NCI-H1092 (cell line): ENCODE data around the gene GPATCH4.
"Not testable (repeated sequence)": the region's sequence is repeated elsewhere in the genome, so short reads cannot be mapped to it uniquely, and the experiment has no call there.

Experiments
- DNase-seq: peaks from one replicate; lab custom pipeline; 2025; lab: John Stamatoyannopoulos, UW

Gene GPATCH4

GRCh38 chr1:156598125-156598524 lies 3.2 kb downstream of the GPATCH4 start:
- no peak for DNase-seq

- no peak for DNase-seq
These were observed 4.9 kb downstream of the GPATCH4 start for GRCh38 chr1:156596426-156596825.

DNA sequence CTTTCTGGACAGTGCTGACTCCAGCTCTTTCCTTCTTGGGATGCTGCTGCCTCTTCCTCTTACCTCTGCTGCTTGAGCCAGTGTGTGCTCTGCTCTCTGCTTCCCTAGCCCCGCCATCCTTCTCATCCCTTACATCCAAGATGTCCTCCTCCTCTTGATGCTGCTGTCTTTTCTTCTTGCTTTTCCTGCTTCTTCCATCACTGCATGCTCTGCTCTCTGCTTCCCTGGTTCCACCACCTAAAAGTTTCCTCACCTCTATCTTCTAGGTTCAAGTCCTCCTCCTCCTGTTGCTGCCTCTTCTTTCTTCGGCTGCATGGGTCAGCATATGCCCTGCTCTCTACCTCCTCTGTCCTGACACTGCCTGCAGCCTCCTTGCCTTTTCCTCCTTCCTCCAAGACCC lies 6.3 kb downstream of the GPATCH4 start:
- DNase-seq: no peak

- no peak for DNase-seq
These were observed 7.1 kb downstream of the GPATCH4 start for GRCh38 chr1:156594190-156594589.

DNA sequence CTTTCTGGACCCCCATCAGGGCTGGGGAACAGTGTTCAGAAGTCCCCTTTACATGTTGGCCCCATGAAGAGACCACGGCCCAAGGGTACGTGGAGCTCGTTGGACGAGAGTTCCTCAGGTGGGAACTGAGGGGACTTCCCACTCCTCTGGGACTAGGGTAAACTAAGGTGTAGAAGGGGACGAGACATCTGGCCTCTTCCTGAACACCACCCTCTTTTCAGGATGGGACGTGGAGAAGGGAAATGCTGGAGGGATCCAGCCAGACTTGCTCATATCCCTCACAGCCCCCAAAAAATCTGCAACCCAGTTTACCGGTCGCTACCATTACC lies 7.7 kb downstream of the GPATCH4 start:
- no peak for DNase-seq

DNA sequence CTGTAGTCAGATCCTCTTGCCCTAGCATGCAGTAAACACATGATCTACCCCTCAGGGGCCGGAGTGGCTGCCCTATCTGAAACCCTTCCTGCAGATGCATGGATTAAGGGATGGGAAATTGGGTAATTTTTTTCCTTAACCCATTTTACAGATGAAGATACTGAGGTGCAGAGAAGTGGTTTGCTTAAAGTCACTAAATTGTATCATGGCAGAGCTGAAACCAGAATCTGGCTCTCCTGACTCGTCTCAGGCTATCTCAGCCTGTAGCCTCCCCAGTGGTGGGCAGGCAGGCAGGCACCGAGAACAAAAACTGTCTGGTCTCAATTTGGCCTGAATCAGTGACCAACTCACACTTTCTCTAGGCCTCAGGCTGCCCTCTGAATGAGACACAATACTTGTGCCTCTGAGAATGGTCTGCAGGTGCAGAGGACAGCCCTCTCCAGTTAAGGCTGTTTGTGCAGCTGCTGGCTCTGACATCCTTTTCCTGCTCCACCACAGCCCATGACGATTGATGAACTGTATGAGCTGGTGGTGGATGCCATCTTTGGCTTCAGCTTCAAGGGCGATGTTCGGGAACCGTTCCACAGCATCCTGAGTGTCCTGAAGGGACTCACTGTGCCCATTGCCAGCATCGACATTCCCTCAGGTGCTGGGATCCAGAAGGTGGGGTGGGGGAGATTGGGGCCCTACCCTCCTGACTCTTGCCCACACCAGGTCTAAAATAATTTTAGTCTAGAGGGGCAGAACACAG lies 8.2 kb downstream of the GPATCH4 start:
- DNase-seq: peak; percentile 34

- no peak for DNase-seq
These were observed 8.9 kb downstream of the GPATCH4 start for GRCh38 chr1:156592158-156592909.

- DNase-seq: peak; percentile 64
These were observed 9.7 kb downstream of the GPATCH4 start, which contains the start of gene NAXE for GRCh38 chr1:156591432-156592157. Gene NAXE (plus strand): TSS chr1:156591776. CDS start chr1:156591805, 29 bp downstream.

DNA sequence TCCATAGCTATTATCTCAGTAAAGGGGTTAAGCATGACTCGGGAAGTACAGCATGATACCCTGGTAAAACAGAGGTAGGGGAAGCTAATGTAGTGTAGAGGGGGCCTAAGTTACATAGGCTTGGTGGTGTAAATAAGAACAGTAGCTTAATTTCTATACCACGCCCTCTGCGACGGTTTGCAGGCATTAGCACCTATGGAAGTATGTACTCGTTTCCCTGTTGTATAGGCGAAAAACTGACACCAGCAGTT lies 10.2 kb downstream of the GPATCH4 start:
- DNase-seq: no peak

- no peak for DNase-seq
These were observed 10.7 kb downstream of the GPATCH4 start for GRCh38 chr1:156590326-156591180.

- no peak for DNase-seq
These were observed 11.7 kb downstream of the GPATCH4 start for GRCh38 chr1:156589546-156589945.

DNA sequence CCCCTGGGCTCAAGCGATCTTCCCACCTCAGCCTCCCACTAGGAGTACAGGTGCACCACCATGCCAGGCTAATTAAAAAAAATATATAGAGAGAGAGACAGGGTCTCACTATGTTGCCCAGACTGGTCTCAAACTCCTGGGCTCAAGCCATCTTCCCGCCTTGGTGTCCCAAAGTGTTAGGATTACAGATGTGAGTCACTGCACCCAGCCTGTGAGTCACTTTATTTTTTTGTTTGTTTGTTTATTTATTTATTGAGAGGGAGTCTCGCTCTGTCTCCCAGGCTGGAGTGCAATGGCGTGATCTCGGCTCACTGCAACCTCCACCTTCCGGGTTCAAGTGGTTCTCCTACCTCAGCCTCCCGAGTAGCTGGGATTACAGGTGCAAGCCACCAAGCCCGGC lies 13.4 kb downstream of the GPATCH4 start:
- not testable (repeated sequence) for DNase-seq

DNA sequence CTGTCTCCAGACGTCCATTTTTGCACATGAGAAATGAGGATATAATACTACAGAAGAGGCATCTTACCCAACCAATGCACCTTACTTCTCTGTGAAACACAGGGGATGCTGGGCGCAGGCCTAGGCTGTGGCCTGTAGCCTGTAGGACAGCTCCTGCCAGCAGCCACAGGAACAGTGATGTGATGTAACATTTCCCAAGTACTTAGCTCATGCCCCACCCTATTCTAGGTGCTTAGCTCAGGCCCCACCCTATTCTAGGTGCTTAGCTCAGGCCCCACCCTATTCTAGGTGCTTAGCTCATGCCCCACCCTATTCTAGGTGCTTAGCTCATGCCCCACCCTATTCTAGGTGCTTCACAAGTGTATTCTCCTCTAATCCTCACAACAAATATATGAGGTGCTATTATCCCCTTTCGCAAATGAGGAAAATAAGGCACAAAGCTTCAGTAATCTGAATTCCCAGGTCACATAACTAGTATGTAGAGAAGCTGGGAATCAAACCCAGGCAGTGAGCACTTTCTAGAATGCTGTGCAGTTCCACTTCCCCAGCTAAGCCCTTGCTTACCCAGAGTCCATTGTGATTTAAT lies 14.3 kb downstream of the GPATCH4 start:
- DNase-seq: no peak

- DNase-seq: no peak
These were observed 15.0 kb downstream of the GPATCH4 start for GRCh38 chr1:156586323-156586722.

- no peak for DNase-seq
These were observed 16.5 kb downstream of the GPATCH4 start for GRCh38 chr1:156584813-156585212.

- peak; percentile 73 for DNase-seq
These were observed 17.3 kb downstream of the GPATCH4 start for GRCh38 chr1:156583821-156584622.

DNA sequence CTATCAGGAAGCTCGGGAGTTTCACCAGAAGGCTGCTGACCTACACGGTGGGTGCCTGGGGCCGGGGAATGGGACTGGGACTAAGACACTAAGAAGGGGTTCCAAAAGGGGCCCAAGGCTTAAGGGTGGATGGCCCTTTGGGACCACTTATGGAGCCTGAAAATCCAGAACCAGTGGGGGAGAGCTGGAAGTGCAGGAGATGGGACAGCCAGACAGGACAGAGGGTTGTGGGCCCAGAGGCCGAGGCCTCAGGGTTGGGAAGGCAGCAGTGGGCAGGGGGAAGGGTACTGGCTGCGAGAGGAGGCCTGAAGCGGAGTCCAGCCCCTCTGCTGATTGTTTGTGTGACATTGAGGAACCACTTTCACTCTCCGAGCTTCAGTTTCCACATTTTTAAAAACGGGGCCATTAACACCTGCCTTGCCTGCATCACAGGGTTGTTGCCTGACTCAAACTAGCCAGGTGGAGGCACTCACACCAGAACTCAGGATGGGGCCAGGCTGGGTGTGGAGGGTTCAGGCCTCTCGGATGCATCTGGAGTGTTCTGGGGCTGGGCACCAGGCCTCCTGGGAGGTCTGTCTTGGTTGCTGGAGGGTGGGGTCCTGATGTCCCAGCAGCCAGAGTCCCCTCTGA lies 18.8 kb downstream of the GPATCH4 start:
- DNase-seq: no peak

- DNase-seq: no peak
These were observed 19.5 kb downstream of the GPATCH4 start for GRCh38 chr1:156581661-156582387.

- DNase-seq: no peak
These were observed 21.8 kb downstream of the GPATCH4 start, which contains the start of gene TTC24 for GRCh38 chr1:156579472-156579871. Gene TTC24 (plus strand): TSS chr1:156579723. CDS start chr1:156581365, 1,642 bp downstream.

DNA sequence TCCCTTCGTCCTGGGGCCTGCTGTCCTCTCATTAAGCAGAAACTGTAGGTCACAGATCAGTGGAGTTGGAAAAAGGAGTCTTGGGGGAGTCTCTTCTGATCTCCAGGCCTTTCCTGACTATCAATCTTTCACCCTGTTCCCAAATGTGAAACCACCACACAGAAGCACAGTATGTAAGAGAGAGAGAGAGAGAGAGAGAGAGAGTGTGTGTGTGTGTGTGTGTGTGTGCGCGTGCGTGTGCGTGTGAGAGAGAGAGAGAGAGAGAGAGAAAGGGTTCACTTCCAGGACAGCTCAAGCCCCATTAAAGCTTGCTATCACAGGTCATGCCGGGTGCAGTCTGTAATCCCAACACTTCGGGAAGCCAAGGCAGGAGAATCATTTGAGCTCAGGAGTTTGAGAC lies 23.2 kb downstream of the GPATCH4 start:
- DNase-seq: no peak
